GM20000 (cell line): ENCODE measurements around the gene HOXA13.

Experiments
- DNase-seq: peaks from one replicate; pipeline ENCODE4 v3.0.0; 2012; ENCODE audit warnings: low spot score
- CTCF ChIP-seq: IDR thresholded peaks from 2 replicates; pipeline ENCODE4 v1.5.1; 2012; ENCODE audit warnings: mild to moderate bottlenecking, control low read depth; ENCODE audit errors: extremely low read depth, missing control alignments

Gene HOXA13

DNA sequence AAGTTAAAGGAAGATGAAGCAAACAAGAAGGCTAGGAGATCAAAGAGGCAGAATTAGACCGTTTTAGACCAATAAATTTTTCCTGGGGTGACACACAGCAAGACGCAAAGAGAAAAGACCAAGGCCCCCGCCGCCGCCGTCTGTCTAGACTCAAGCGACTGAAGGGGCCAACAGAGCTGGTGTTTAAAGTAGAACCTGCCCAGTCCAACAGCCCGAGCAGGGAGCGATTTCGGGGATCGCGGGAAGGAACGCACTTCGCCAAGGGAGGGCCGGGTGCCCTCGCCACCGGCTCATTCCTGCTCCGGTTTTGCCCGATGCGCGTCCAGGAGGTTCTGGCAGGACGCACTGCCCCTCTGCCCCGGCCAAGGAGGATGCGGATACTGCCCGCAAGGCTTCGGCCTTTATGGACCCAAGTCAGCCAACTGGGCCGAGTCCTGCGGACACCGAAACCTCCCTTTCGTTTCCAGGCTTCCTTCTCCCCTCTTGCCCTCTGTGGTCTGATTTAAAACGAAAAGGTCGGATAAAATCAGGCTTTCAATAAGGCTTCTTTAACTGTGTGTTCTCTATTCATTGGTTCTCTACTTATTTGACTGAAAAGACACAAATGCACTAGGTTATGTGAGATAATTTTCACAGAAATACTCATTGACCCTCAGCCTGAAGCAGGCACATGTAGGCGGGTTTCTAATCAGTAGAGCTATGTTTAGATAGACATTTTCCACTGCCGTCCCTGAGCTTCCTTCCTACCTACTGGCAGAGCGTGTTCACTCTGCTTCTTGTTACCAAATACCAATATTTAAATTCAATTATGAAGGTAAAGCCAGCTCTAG lies 41.2 kb downstream of the HOXA13 start:
- TF ChIP-seq CTCF, result no peak
- DNase-seq, result no peak

DNA sequence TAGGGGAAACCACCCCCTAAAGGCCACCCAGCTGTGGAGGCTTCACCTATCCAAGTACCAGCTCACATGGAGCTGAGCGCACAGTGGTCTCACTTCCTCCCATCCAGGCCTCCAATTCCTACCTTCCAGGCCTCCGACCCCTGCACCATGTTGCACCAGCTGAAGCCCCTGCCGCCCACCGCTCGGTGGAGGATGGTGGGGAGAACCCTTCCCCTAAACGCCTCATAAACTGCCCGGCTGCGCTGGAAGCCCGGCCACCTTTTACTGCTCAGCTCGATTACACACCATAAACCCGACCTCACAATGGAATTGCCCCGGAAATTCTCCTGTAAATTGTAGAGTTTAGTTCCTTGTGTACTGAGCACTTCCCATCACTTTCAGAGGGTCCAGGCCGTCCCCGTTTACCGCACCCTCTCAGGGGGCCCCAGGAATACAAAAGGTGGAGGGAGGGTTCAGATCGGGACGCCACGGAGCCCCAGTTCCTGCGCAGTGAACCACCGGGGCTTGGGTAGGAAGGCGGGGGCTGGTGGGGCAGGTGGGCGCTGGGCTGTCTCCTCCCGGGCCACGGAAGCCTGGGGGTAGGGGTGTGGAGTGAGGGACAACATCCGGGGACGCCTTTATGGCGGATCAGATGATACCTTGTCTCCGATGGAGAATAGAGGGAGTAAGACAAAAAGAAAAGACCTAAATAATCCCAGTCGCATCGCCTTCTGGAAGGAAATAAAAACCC lies 42.0 kb downstream of the HOXA13 start:
- DNase-seq, result no peak
- no peak for TF ChIP-seq CTCF

DNA sequence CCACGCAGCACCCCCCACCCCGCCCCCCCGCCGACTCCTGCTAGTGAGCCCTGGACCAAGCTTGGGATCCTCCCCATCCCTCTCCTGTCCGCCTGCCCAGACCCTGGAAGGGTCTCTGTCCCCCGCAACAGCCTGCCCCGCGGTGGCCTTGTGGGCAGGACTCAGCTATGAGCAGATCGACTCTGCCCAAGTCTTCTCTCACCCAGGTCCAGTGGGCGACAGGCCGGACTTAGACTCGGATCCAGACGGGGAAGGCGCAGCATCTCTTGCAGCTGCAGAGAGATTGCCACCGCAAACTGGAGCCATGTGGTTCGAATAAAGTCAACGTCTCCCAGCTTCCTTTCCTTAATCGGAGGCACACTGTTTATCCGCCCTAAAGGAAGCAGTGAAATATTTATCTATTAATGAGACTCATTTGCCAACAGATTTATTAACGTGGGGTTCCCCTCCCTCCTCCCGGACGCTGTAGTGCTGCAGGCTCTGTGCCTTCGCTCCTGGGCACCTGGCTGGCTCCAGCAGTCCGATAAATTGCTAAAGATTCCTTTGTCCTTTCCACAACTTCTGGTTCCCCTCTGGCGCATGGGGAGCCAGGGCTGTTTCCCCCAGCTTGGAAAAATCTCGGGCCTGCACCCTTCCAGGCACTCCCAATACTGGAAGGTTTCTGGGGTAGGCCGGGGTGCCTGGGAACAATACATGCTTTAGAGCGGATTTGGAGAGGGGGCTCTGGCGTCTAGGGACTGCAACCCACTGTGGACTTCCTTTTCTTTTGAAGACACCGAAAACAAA lies 42.8 kb downstream of the HOXA13 start:
- DNase-seq, result no peak
- no peak for TF ChIP-seq CTCF

DNA sequence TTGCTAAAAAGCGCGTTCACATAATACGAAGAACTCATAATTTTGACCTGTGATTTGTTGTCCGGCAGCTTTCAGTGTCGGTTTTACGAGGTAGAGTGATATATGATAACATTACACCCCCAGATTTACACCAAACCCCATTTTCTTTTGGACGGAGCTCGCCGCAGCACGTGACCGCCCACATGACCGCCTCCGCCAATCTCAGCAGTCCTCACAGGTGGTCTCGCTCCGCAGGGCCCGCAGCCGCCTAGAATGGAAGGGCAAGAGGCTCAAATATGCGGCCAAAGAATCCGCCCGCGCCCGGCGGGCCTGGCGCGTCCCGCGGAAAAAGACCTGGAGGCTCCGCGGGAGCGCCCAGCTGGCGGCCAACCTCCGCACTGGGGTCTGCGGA lies 43.4 kb downstream of the HOXA13 start, which contains the start of gene HOXA7:
Gene HOXA7, minus strand, starts transcription at position 168 of the 391 bp plus-strand sequence. Its CDS starts 130 bp downstream, at position 38.
- TF ChIP-seq CTCF, result no peak
- no peak for DNase-seq

DNA sequence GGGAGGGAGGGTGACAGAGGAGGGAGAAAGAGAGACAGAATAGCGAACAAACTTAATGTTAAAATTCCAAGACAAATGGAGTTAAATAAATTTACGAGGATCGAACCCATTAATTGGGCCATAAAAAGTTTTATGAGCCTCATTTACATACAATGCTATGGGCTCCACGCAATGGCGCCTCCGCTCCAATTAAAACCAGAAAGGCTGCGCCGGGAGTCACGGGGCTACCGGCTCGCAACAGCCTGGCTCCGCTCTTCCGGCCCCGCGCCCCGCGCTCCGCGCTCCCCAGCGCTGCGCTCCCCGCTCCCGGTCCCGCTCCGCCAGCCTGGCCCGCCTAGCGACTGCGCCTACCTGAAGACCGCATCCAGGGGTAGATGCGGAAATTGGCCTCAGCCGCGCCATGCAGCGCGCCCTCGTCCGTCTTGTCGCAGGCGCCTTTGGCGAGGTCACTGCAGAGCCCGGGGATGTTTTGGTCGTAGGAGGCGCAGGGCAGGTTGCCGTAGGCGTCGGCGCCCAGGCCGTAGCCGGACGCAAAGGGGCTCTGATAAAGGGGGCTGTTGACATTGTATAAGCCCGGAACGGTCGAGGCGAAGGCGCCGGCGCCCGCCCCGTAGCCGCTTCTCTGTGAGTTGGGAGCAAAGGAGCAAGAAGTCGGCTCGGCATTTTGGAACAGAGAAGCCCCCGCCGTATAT lies 43.9 kb downstream of the HOXA13 start:
- TF ChIP-seq CTCF, result no peak
- no peak for DNase-seq

GRCh38 chr7:27154901-27155815 lies 44.7 kb downstream of the HOXA13 start:
- TF ChIP-seq CTCF, result no peak
- DNase-seq, result no peak
